HUES64 (cell line): ENCODE data around the gene CHRNA5.

Source experiments
- H3K27ac ChIP-seq: 2 replicates; pipeline ENCODE4 v1.7.0; 2013; ENCODE audit warnings: low read depth, low read length, inconsistent platforms
- H3K27me3 ChIP-seq: 2 replicates; pipeline ENCODE4 v1.6.1; 2013; ENCODE audit warnings: mild to moderate bottlenecking, low read length; ENCODE audit not compliant: insufficient read depth
- H3K36me3 ChIP-seq: 2 replicates; pipeline ENCODE4 v1.6.1; 2013; ENCODE audit warnings: mild to moderate bottlenecking, low read length; ENCODE audit not compliant: insufficient read depth
- H3K4me1 ChIP-seq: 2 replicates; pipeline ENCODE4 v1.6.1; 2013; ENCODE audit warnings: mild to moderate bottlenecking, low read length, moderate library complexity; ENCODE audit not compliant: insufficient read depth
- H3K4me3 ChIP-seq: 2 replicates; pipeline ENCODE4 v1.5.1; 2013; ENCODE audit warnings: mild to moderate bottlenecking, low read length, moderate library complexity
- H3K9ac ChIP-seq: 2 replicates; pipeline ENCODE4 v1.6.1; 2013; ENCODE audit warnings: mild to moderate bottlenecking, low read depth, low read length
- H3K9me3 ChIP-seq: 2 replicates; pipeline ENCODE4 v1.6.1; 2013; ENCODE audit warnings: low read depth, low read length; ENCODE audit not compliant: insufficient read depth
- WGBS: fragments of 150-250, 120-280 bp; methylation state at CpG from one replicate; pipeline ENCODE4 v1.1.7; 2013; ENCODE audit warnings: missing lambda C conversion rate; 5-methylcytosine and 5-hydroxymethylcytosine counted together

Gene CHRNA5

DNA sequence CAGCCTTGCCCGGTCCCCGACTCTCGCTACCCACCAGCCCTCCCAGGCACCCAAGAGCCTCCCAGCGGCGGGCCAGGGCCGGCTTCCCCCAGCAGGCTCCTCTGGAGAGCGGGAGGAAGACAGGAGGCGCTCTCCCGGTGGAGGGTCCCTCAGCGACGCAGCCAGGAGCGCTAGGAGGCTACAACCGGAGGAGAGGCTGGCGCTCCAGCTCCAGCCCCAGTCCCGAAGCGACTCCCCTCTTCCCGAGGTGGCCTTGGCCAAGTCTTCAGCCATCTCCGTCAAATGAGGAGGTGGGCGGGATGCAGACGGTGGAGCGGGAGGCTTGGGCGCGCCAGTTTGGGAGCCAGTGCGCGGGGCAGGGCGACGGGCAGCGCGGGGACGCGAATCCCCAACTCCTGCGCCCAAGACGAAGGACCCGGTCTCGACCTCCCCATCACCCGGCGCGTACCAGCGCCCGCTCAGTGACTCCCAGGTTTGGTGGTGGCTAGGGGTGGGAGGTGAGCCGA is 54.8 kb downstream of the CHRNA5 start:
- Histone ChIP-seq H3K9me3 (no peaks in the 10 kb centered on the region), H3K4me1 (peaks cover 8% of the 10 kb centered on the region; the same call in 1 of the 2 replicates), H3K36me3 (no peaks in the 10 kb centered on the region), H3K4me3 (peak overlapping the region; percentile 67), H3K9ac (peak overlapping the region; percentile 34; the same call in 1 of the 2 replicates), H3K27ac (no peak overlapping the region), H3K27me3 (peaks cover 47% of the 10 kb centered on the region)
- under 1% methylated on average over 36 of the region's 41 CpGs for WGBS

DNA sequence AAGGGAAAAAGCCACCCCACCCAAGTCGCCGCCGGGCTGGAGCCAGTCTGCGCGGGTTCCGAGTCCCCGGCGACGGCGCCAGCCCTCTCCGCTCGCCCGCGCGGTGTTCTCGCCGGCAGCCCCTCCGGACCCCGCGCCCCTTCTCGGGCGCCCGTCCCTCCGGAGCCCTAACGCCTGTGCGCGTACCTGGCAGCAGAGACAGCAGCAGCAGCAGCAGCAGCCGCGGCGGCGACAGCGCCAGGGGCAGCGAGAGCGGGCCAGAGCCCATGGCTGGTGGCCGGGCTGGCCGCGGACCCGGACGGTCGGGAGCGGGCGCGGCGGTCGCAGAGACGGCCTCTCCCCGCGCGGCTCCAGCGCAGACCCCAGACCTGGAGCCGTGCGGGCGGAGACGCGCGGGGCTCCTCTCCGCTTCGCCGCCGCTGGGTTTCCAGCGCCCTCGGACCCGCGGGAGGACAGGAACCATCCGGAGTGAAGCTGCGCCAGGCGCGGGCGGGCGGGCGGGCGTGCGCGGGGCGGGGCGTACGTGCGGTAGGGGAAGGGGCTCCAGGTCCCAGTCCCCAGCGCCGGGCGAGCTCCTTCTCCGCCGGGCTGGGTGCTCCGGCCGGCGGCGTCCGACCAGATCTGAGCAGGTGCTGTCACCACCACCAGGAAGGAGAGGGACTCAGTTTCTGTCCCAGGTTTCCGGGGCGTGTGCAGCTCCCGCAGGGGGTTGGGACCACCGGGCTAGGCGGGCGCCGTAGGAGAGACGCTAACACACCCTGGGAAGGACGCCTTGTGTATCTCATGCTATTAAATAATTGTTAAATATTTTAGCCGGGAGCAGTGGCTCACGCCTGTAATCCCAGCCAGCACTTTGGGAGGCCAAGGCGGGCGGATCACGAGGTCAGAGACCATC is 55.5 kb downstream of the CHRNA5 start, which contains the start of gene CHRNA3:
TSS of gene CHRNA3 (minus strand) at position 470 of the 895 bp plus-strand sequence. CDS start at position 268, 202 bp downstream.
- Histone ChIP-seq H3K36me3 (no peaks in the 10 kb centered on the region), H3K9ac (peak within 1 kb of the TSS; percentile 34; the same call in 1 of the 2 replicates), H3K27me3 (peaks cover 47% of the 10 kb centered on the region), H3K9me3 (no peaks in the 10 kb centered on the region), H3K27ac (no peak within 1 kb of the TSS), H3K4me1 (peaks cover 8% of the 10 kb centered on the region; the same call in 1 of the 2 replicates), H3K4me3 (peak within 1 kb of the TSS; percentile 67)
- 3% methylated on average over 102 of the region's 102 CpGs for WGBS

DNA sequence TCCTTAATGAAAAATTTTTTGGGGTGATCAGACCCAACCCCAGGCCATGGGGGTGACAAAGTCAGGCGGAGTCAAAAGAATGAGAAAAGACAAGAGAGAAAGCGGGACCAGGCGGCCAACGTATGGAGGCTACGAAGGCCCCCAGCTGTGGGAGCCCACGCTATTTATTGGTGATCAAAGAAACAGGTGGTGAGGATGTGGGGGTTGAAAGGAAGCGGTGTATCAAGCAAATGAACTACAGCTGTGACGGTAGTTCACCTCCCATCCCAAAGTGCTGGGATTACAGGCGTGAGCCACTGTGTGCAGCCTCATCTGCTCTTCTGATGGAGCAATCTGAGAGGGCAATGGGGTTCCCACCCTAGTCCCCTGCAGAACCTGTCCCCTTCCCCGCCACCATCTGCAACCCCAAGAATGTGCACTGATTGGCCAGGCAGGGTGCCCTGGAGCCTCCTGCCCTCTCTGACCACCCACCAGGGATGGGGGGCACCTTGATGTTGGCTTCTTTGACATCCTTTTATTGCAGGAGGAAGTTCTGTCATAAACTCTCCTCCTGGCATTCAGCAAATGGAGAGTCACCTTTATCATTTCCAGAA is 56.6 kb downstream of the CHRNA5 start:
- no peak overlapping the region for H3K9ac ChIP-seq
- H3K4me1 ChIP-seq: peaks cover 8% of the 10 kb centered on the region; the same call in 1 of the 2 replicates
- H3K27ac ChIP-seq: no peak overlapping the region
- no peak overlapping the region for H3K4me3 ChIP-seq
- H3K9me3 ChIP-seq: no peaks in the 10 kb centered on the region
- peaks cover 47% of the 10 kb centered on the region for H3K27me3 ChIP-seq
- 84% methylated on average over 10 of the region's 10 CpGs for WGBS
- H3K36me3 ChIP-seq: no peaks in the 10 kb centered on the region

DNA sequence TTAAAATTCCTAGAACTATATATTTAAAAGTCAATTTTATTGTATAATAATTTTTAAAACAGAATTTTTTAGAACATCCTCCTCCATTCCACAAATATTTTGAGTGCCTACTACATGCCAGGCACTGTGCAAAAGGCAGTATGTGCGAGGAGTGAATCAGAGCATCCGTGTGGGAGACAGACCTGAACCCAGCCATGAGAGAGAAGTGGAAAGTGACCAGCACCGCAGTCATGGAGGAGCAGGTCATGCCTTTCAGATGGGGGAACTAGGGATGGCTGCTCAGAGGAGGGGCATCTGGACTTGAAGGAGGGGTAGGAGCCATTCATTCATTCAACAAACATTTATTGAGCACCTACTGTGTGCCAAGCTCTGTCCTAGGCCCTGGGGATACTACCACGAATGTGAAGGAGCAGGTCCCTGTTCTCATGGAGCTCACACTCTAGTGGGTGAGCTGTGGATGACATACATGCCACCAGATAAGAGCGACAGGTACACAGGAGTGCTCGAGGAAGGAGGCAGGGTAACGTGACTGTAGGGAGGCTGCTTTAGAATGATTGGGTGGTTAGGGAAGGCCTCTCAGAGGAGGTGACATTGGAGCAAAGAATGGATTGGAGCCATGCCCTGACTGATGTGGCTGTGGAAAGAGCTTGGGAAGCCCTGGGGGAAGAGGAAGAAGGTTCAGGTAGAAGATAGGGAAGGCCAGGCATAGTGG is 58.6 kb downstream of the CHRNA5 start:
- no peaks in the 10 kb centered on the region for H3K36me3 ChIP-seq
- H3K27me3 ChIP-seq: peaks cover 42% of the 10 kb centered on the region
- no peaks in the 10 kb centered on the region for H3K9me3 ChIP-seq
- 87% methylated on average over 7 of the region's 7 CpGs for WGBS
- H3K27ac ChIP-seq: no peak overlapping the region
- H3K4me1 ChIP-seq: peaks cover 8% of the 10 kb centered on the region; the same call in 1 of the 2 replicates
- H3K9ac ChIP-seq: no peak overlapping the region
- H3K4me3 ChIP-seq: no peak overlapping the region

DNA sequence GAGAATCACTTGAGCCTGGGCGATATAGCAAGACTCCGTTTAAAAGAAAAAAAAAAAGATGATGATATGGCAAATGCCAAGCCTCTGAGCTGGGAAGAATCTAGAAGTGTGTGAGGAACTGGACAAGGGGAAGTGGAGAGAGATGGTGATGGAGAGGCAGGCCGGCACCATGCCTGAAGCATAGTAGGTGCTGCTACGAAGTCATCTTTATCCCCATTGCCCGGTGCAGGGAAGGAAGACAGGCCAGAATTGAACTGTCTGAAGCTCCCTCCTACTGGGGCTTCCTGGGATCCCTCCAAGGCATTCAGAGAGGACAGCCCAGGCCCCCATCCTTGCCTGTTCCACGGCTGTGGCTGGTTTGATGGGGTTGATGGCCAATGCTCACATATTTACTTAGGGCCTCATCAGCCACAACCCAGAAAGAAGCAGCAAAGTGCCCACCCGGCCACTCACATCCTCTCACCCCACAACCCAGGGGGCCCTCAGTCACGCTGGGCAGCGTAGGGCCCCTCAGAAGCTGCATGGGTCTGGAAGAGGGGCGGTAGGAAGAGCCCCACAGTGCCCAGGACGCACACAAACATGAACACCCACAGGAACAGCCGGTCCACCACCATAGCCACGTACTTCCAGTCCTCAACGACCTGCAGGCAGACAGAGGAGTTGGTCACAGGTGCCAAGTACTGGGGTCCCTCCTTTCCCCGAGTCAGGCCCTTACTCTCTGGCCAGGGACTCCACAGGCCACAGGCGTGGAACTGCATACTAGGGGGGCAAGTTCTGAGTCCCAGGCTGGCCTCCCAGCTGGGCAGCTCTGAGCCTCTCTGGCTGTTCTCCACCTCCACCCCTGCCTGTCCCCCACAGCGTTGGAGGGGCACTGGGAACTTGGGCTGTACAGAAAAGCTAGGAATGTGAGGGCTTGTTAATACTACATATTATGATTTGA is 59.6 kb downstream of the CHRNA5 start:
- Histone ChIP-seq H3K4me1 (peaks cover 4% of the 10 kb centered on the region; the same call in 1 of the 2 replicates), H3K4me3 (no peak overlapping the region), H3K27me3 (peaks cover 32% of the 10 kb centered on the region), H3K9ac (no peak overlapping the region), H3K9me3 (no peaks in the 10 kb centered on the region), H3K36me3 (no peaks in the 10 kb centered on the region), H3K27ac (no peak overlapping the region)
- WGBS: 89% methylated on average over 16 of the region's 17 CpGs

DNA sequence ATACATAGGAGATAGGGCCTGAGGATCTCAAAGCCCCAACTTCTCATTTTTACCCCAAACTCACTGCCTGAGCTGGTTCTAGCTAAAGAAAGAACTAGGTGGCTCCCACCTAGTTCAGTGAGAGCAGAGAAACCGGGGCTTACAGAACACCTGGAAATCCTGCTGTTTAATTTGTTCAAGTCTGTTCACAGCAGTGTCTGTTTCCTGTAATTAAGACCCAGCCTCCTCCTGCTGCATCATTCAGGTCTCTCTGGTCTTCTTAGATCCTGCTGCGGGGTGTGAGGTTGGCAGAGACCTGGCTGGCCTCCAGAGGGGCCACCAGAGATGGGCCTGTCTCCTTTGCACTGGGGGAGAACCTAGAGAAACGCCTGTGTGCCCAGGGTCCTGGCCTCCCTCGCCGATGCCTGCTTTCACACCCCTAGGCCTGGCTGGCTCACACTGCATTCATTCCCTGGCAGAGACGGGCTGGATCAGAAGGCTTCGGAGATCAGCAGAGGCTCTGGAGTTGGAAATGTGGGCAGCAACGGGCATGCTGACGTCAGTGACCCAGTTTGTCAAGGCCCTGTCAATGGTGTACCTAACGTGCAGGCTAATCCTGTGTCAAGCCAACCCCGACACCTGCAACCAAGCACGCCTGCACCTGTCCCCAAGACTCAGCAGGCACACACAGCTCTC is 60.4 kb downstream of the CHRNA5 start:
- Histone ChIP-seq H3K4me1 (peaks cover 4% of the 10 kb centered on the region; the same call in 1 of the 2 replicates), H3K27ac (no peak overlapping the region), H3K9ac (no peak overlapping the region), H3K27me3 (peaks cover 24% of the 10 kb centered on the region), H3K36me3 (no peaks in the 10 kb centered on the region), H3K4me3 (no peak overlapping the region), H3K9me3 (no peaks in the 10 kb centered on the region)
- 91% methylated on average over 12 of the region's 12 CpGs for WGBS

DNA sequence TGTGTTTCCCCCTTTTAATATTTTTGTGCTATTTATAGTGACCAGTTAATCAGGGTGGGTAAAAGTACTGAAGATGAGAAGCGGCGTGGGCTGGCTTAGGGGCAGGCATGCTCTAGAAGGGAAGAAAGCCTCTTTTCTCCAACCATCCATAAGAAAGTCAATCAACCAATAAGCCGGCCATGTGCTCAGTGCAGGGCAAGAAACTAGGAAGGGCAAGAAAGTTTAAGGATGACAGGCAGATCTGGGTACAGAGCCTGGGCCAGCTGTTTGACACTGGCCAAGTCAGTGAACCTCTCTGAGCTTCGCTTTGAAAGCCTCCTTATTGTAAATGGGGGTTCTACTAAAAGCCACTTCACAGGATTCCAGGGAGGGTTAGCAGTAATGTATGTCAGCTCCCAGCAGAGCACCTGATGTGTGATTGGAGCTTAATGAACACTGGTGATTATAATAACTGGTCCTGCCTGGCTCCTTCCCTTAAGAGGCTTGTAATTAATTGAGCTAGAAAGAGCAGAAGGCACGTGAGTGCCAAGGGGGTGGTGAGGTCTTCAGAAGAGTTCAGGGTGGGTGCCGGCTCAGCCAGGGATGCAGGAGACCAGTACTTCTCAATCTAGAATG is 61.2 kb downstream of the CHRNA5 start:
- no peak overlapping the region for H3K27ac ChIP-seq
- WGBS: 95% methylated on average over 4 of the region's 6 CpGs

DNA sequence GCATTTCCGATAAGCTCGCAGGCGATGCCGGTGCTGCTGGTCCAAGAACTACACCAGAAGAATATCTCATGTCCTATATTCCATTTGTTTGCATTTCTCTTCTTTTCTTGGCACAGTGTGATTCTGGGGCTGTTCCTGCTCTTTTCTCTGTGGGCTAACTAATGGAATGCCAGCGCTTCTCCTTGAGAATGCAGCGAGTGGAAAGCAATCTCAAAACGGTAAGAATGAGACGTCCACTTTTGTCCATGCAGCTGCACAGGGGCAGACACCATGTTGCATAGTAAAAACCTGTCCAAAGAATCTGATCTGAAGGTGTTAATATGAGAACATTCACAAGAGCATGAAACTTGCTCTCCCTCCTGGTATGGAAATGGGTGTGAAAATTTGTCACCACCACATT is 62.0 kb downstream of the CHRNA5 start:
- H3K4me3 ChIP-seq: no peak overlapping the region
- 94% methylated on average over 8 of the region's 8 CpGs for WGBS
- H3K9ac ChIP-seq: no peak overlapping the region
- peaks cover 8% of the 10 kb centered on the region for H3K27me3 ChIP-seq
- no peaks in the 10 kb centered on the region for H3K4me1 ChIP-seq
- H3K36me3 ChIP-seq: no peaks in the 10 kb centered on the region
- H3K27ac ChIP-seq: no peak overlapping the region
- no peaks in the 10 kb centered on the region for H3K9me3 ChIP-seq

More for the DNA sequence above, 61.2 kb downstream of the CHRNA5 start:
- Histone ChIP-seq H3K27me3 (peaks cover 17% of the 10 kb centered on the region), H3K9ac (no peak overlapping the region), H3K36me3 (no peaks in the 10 kb centered on the region), H3K4me1 (no peaks in the 10 kb centered on the region), H3K4me3 (no peak overlapping the region), H3K9me3 (no peaks in the 10 kb centered on the region)

DNA sequence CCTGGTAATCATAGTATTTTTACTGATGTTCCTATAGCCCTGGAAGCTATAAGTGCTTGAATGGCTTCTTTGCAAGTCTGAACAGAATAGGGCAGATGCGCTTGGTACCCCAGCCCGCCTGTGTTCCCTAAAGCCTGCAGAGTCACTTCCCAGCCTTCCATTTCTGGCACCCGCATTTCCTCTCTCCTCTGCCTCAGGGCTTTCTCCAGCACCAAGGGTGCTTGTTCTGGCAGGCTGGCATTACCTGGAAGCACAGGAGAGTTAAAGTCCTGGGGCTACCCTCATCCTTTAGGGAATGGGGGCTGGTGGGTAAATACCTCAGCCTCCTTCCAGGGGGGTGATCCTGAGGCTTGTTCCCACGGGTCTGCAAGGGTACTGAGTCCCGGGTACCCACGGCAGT is 62.9 kb downstream of the CHRNA5 start:
- H3K27ac ChIP-seq: no peak overlapping the region
- H3K27me3 ChIP-seq: 0 out of 2 replicates have a peak, but pooled peaks cover under 1% of the 10 kb centered on the region
- H3K4me1 ChIP-seq: no peaks in the 10 kb centered on the region
- no peak overlapping the region for H3K9ac ChIP-seq
- H3K4me3 ChIP-seq: no peak overlapping the region
- no peaks in the 10 kb centered on the region for H3K36me3 ChIP-seq
- 88% methylated on average over 6 of the region's 6 CpGs for WGBS
- H3K9me3 ChIP-seq: peaks cover 2% of the 10 kb centered on the region; the same call in 1 of the 2 replicates
